ENCODE data around the gene PRKCZ. TPM values are rescaled to one million over a fixed set of nuclear protein-coding genes. Genes with fewer than 3 reads are reported as not detected.
A peak's percentile ranks its signal among the peaks of the same experiment; 100 is the strongest.

Gene PRKCZ
- total RNA-seq, 1 experiment from 2014 or later: 96.8 TPM

DNA sequence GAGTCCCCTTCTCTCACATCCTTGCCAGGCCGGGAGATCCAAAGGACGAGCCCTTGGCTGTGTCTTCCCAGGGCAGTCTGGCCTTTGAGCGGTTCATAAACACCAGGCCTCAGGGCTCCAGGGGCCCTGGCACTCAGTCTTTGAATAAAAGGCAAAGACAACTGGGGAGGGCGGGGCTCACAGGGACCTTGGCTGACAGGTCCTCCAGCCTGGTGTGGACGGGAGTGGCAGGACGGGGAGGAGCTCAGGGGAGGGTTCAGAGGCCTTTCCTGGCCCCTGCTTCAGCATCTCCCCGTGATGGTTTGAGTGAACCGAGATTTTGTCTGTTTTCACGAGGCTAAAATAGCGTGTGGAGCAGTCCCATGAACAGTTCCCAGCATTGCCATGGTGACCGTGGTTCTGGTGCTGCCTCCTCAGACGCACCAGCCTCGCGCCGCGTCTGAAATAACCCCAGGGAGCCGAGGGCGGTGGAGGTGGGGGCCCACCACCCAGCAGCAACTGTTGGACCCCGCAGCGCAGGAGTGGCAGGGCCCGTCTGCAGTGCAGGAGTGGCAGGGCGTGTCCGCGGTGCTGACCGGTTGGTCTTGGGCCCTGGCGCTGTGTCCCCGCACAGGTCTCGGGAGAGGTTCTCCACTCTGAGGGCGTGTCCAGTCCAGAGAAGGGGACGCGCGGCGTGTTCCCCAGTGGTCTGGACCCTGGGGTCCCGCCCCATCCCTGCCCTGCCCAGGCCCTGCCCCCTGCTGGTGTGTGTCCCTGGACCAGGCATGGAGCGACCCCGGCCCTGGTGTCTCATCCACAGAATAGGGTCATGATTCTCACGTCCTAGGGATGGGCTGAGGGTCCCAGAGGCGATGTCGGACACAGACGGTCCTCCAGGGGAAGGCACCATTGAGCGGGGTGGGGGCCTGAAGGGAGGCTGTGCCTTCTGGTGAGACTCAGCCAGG, 7.1 kb upstream of the PRKCZ start:
- in situ Hi-C loops (cut with HindIII; ENCODE audit: low sequenced_read_pairs): no loop called here
- peak; percentile 54 for DNase-seq (ENCODE audit: low spot score)

- no peak for DNase-seq (ENCODE audit: low spot score)
- in situ Hi-C loops (cut with HindIII; ENCODE audit: low sequenced_read_pairs): no loop called here
Measured at GRCh38 chr1:2043886-2044285, 6.3 kb upstream of the PRKCZ start.

- in situ Hi-C loops (cut with HindIII; ENCODE audit: low sequenced_read_pairs): loop anchor here (5.0 kb wide), 1 partner anchor 52 kb away; no protein-coding TSS in a partner anchor
- peak; percentile 71 for DNase-seq (ENCODE audit: low spot score)
Measured at GRCh38 chr1:2044510-2045319, 5.5 kb upstream of the PRKCZ start.

GRCh38 chr1:2045468-2046173, 4.6 kb upstream of the PRKCZ start:
- in situ Hi-C loops (cut with HindIII; ENCODE audit: low sequenced_read_pairs): loop anchor here (5.0 kb wide), 1 partner anchor 53 kb away; no protein-coding TSS in a partner anchor
- peak; percentile 18 for DNase-seq (ENCODE audit: low spot score)

DNA sequence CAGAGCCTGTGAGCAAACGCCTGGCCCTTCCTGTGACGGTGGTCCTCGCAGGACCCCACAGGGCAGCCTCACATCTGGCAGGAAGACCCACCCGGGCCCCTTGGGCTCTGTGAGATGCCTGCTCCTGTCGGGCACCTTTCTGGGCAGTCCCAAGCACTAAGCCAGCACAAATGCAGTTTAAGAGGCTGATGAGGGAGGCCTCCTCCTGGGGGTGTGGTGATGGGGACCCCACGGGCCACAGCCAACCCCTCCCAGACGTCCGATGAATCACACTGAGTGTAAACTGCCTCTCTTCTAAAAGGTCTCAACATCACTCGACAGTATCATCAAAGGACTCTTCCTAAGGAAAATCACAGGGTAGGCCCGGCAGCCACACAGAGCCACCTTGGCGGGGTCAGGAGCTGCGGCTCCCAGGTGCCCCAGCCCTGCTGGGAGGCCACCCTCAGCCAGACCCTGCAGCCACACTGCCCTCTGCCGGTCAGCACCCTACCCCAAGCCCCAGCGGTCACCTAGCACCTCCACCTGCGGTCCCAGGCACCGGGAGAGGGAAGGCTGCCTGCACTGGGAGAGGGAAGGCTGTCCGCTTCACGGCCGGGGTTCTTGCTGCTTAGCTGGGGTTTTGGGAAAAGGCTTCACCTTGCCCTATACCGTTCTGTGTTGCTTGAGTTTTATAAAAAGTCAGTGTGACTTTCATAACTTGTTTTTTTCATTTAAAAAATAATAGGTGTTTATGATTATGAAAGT, 3.9 kb upstream of the PRKCZ start:
- DNase-seq (ENCODE audit: low spot score): peak; percentile 72
- in situ Hi-C loops (cut with HindIII; ENCODE audit: low sequenced_read_pairs): loop anchor here (5.0 kb wide), 1 partner anchor 54 kb away; no protein-coding TSS in a partner anchor

DNA sequence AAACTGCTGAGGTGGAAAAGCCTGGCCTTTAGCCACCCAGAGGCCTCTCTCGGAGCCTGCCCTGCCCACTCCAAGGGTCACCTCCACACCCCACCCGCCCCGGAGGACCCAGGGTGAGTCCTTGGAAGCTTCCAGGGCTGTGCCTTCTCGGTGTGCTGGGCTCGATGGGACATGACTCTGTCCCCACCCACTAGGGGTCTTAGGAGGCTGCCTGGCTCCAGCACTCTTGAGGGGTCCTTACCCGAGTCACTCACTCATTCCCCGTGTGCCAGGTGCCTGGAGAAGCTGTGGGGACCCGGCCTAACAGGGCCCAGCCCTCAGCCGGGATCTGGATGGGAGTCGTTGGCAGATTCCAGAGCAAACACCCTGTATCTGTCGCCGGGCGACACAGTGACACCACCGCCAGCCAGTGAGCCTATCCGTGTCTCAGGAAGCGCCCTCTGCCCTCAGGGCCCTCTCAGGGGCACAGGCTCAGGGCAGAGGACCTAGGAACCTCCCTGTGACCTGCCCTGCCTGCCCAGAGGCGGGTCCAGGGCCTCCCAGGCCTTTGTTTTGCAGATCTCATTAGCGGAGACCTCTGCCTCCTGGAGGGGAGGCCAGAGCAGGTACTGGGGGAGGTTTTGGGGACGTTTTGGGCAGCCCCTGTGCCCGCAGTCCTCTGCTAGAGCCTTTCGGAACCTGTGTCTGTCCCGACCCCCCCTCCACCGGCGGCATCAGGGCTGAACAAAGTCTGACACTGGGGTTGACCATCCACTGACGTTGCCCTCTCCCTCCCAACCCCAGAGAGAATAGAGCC, 3.1 kb upstream of the PRKCZ start:
- DNase-seq (ENCODE audit: low spot score): no peak
- in situ Hi-C loops (cut with HindIII; ENCODE audit: low sequenced_read_pairs): loop anchor here (5.0 kb wide), 1 partner anchor 55 kb away; no protein-coding TSS in a partner anchor

- in situ Hi-C loops (cut with HindIII; ENCODE audit: low sequenced_read_pairs): loop anchor here (5.0 kb wide), 1 partner anchor 56 kb away; no protein-coding TSS in a partner anchor
- no peak for DNase-seq (ENCODE audit: low spot score)
Measured at GRCh38 chr1:2047749-2048729, 2.2 kb upstream of the PRKCZ start.

- peak; percentile 69 for DNase-seq (ENCODE audit: low spot score)
- in situ Hi-C loops (cut with HindIII; ENCODE audit: low sequenced_read_pairs): loop anchor here (5.0 kb wide), 1 partner anchor 57 kb away; no protein-coding TSS in a partner anchor
Measured at GRCh38 chr1:2049225-2049717, 940 bp upstream of the PRKCZ start.

DNA sequence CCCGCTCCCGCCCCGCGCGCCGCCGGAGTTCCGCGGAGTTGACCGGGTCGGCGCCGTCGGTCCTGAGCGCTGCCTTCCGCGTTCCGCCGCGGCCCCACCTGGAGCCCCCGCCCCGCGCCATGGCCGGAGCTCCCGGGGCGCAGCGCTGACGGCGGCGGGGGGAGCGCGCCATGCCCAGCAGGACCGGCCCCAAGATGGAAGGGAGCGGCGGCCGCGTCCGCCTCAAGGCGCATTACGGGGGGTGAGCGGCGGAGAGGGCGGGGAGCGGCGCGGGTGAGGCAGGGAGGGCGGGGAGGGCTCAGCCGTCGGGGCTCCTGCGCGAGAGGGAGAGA, 216 bp downstream of the PRKCZ start:
- in situ Hi-C loops (cut with HindIII; ENCODE audit: low sequenced_read_pairs): no loop called here

DNA sequence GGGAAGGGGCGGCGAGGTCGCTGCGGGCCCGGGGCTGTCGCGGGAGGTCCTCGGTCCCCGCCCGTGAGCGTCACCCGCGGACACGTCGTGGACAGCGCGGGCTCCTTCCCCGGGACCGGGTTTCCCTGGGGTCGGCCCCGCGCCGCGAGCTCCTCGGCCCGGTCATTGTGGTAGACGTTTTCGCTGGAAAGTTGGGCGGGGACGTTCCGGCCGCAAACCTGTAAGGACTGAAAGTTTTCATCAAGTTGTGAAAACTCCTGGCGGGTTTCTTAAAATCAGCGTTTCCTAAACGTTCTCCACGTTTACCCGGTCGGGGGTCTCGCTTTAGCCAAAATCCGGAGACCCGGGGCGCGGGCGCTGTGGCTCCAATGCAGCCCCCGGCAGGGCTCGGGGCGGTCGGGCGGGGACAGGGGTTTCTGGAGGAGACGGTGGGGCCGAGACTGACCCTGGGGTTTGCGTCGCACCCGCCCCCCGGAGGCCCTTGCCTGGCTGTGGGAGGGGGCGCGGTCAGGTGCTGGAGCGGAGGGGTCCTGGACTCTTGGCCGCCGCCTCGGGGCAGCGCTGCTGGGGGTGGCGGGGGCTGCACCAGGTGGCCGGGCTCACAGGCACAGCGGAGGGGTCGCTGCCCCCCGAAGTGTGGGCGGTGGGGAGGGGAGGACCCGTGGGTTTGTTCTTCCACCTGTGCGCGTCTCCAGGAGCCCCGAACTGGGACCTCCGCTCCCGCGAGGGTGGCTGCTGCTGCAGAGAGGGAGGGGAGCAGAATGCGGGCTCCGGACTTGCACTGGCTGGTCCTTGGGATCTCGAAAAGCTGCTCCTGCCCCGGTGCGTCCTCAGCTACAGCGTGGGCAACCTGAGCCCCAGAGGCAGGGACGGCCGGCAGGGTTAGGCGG, 827 bp downstream of the PRKCZ start:
- DNase-seq (ENCODE audit: low spot score): peak; percentile 34
- in situ Hi-C loops (cut with HindIII; ENCODE audit: low sequenced_read_pairs): no loop called here

More for the DNA sequence above, 216 bp downstream of the PRKCZ start:
- peak; percentile 9 for DNase-seq (ENCODE audit: low spot score)

- in situ Hi-C loops (cut with HindIII; ENCODE audit: low sequenced_read_pairs): no loop called here
- no peak for DNase-seq (ENCODE audit: low spot score)
Measured at GRCh38 chr1:2052054-2052679, 2.0 kb downstream of the PRKCZ start.

DNA sequence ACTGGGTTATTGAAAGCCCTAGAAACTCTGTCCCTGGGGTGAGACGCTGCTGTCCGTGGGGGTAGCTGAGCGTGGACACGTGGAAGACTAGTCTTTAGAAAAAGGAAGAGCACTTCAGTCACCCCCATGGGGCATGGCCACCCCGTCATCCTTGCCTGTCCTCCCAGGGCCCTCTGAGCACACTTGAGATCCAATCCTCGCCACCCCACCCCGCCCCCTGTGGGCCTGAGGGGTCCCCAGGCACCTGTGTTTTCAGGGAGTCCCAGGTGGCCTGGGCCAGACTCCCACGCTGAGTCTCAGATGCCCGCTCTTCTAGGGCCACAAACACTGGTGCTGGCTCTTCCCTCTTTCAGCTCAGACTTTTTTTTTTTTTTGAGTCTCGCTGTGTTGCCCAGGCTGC, 2.5 kb downstream of the PRKCZ start:
- no peak for DNase-seq (ENCODE audit: low spot score)
- in situ Hi-C loops (cut with HindIII; ENCODE audit: low sequenced_read_pairs): no loop called here

DNA sequence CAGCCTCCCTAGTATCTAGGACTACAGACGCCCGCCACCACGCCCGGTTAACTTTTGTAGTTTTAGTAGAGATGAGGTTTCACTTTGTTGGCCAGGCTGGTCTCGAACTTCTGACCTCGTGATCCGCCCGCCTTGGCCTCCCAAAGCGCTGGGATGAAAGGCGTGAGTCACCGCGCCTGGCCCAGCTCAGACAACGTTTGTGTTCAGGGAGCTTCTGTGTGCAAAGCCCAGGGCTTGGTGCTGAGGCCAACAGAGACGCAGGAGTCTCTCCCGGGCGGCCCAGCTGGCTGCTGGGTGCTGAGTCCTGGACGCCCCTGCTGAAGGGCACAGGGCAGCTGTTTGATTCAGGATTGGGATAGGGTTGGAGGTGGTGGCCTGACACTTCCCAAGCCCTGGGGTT, 3.0 kb downstream of the PRKCZ start:
- in situ Hi-C loops (cut with HindIII; ENCODE audit: low sequenced_read_pairs): no loop called here
- DNase-seq (ENCODE audit: low spot score): no peak

DNA sequence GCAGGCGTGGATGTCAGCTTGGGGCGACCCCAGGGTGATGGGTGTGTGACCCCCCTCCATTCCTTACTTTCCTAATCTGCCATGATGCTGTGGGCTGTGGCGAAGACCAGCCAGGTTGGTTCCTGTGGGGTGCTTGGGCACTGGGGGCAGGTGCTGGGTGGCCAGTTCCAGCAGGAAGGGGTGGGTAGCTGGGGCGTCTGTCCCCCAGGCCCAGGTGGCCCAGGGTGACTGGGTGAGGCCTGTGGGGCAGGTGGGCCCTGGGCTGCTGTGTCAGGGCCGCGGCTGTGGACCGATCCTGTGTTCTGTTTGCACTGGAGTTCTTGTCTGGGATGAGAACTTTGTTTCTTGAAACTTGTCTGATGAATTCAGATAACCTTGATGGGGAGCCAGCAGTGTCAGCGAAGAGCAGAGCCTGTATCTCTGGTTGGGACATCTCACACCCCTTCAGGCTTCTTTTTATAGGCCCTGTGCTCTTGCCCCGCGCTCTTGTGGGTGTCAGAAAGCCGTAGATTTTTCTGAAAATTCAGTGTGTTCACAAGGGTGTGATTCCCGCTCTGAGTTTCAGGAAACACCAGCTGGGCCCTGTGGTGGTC, 3.7 kb downstream of the PRKCZ start:
- in situ Hi-C loops (cut with HindIII; ENCODE audit: low sequenced_read_pairs): no loop called here
- no peak for DNase-seq (ENCODE audit: low spot score)

DNA sequence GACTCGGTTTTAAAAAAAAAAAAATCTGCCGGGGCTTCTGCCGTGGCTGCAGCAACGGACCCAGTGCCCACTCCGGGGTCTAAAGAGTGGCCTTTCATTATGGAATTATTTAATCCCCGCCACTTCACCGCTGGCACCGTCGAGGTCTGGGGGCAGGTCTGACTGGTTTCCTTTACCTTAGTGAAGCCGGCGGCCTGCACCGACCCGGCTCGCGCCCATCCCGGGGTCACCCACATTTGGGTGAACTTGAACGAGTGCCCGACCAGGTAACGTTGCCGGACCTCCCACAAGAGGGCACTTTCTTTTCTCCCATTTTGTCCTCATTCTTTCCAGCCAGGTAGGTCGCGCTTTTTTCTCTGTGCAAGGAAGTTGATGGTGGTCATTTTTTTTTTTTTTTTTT, 4.3 kb downstream of the PRKCZ start:
- no peak for DNase-seq (ENCODE audit: low spot score)
- in situ Hi-C loops (cut with HindIII; ENCODE audit: low sequenced_read_pairs): no loop called here
